ENCODE data around the gene TRIM65.

DNA sequence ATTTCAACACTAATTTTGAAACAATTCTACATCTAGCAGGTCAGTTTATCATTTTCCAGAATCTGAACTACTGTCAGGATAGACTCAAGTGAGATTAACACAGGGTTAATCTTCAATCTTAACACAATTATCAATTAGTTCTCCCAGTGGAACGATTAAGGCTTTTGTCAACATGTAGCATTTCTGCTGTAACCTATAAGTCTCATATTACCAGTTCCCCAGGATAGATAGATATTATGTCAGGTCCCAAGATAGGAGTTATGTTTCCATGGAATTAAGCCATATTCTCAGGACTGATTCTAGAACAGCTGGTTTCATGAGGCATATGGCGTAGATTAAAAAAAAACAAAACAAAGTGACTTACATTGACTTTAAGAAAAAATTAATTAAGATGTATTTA is 48.5 kb upstream of the TRIM65 start:
- TF ChIP-seq, protein P1, sequence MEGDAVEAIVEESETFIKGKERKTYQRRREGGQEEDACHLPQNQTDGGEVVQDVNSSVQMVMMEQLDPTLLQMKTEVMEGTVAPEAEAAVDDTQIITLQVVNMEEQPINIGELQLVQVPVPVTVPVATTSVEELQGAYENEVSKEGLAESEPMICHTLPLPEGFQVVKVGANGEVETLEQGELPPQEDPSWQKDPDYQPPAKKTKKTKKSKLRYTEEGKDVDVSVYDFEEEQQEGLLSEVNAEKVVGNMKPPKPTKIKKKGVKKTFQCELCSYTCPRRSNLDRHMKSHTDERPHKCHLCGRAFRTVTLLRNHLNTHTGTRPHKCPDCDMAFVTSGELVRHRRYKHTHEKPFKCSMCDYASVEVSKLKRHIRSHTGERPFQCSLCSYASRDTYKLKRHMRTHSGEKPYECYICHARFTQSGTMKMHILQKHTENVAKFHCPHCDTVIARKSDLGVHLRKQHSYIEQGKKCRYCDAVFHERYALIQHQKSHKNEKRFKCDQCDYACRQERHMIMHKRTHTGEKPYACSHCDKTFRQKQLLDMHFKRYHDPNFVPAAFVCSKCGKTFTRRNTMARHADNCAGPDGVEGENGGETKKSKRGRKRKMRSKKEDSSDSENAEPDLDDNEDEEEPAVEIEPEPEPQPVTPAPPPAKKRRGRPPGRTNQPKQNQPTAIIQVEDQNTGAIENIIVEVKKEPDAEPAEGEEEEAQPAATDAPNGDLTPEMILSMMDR (IDR thresholded peaks at IDR 0.05; ENCODE audit: low read depth, low read length, poor library complexity, severe bottlenecking) = no peak
- no peak for TF ChIP-seq EZH2phosphoT487 (IDR thresholded peaks at IDR 0.05; ENCODE audit: borderline replicate concordance, low read length)

All from DOHH2 (cell line).